Adipocyte (in vitro differentiated cells): ENCODE measurements around the gene NIN.
A peak's percentile ranks its signal among the peaks of the same experiment; 100 is the strongest.

Experiments used
- DNase-seq: peaks from one replicate; pipeline ENCODE4 v3.0.0-alpha.2; 2015; ENCODE audit warnings: low read depth
- H3K27me3 ChIP-seq: replicated peaks from 2 replicates; pipeline ENCODE4 v1.7.0; 2013; ENCODE audit warnings: mild to moderate bottlenecking, low read length, moderate library complexity; ENCODE audit not compliant: control insufficient read depth, insufficient read depth
- H3K36me3 ChIP-seq: 2 replicates; pipeline ENCODE4 v1.7.0; 2013; ENCODE audit warnings: low read length, mild to moderate bottlenecking, moderate library complexity; ENCODE audit not compliant: control insufficient read depth, insufficient read depth, severe bottlenecking
- H3K4me1 ChIP-seq: 2 replicates; pipeline ENCODE4 v1.7.0; 2013; ENCODE audit warnings: mild to moderate bottlenecking, low read length, moderate library complexity; ENCODE audit not compliant: control insufficient read depth, insufficient read depth
- H3K4me3 ChIP-seq: 2 replicates; pipeline ENCODE4 v1.7.0; 2013; ENCODE audit warnings: mild to moderate bottlenecking, low read length, moderate library complexity
- H3K9ac ChIP-seq: 2 replicates; pipeline ENCODE4 v1.7.0; 2013; ENCODE audit warnings: mild to moderate bottlenecking, low read length, moderate library complexity
- H3K9me3 ChIP-seq: 2 replicates; pipeline ENCODE4 v1.7.0; 2013; ENCODE audit warnings: mild to moderate bottlenecking, low read length, moderate library complexity; ENCODE audit not compliant: control insufficient read depth

Gene NIN

DNA sequence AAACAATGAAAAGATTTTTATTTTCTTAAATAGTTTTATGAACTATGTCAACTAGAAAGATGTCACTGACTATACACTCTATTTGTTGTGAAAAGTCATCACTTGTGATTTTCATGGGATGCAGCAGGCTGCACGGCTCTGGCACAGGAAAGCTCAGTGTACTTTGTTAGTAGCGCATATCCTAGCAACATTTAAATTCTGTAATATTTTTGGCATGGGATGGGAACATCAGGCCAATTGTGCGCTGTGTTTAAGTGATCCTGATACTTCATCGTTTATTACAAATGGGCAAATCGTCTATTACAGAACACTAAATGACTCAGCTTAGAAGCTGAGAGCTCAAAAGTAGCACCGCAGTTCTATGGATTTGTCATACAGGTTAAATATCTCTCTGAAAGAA lies 102.1 kb downstream of the NIN start:
- Histone ChIP-seq H3K4me3 (no peak overlapping the region), H3K9ac (no peak overlapping the region), H3K36me3 (peaks cover 48% of the 10 kb centered on the region), H3K27me3 (no peaks in the 10 kb centered on the region), H3K4me1 (peaks cover 11% of the 10 kb centered on the region), H3K9me3 (no peaks in the 10 kb centered on the region)
- no peak for DNase-seq

DNA sequence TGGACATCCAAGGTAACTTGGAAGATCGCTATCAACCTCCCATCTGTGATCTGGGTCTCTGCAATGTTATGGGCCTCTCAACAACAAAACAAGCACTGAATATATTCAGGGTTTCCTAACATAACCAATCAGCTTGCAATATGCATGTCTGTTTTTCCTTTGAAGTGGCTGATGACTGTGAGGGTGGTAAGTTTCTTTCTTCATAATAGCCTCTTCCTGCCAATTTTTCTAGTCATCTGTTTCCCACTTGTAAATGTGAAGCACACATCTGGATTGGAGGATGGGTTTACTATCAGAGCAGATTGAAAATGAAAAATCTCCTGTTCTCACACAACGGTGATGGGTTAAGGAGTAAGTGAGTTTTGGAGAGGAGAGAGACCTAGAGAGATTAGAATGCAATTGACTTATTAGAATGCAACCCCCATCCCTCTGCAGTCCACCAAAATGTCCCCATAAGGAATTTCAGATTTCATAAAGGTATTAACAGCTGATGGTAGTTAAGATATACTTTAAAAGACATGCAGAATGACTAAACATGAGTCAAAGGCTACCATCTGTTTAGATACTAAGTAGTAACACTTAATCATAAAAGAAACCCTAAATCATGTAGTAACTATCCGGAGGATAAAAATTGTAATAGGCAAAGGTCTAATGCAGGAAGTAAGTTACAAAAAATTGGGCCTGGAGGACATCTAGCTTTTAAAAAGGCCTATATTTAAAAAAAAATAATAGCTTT lies 104.4 kb downstream of the NIN start:
- Histone ChIP-seq H3K27me3 (no peaks in the 10 kb centered on the region), H3K4me1 (peaks cover 11% of the 10 kb centered on the region), H3K4me3 (no peak overlapping the region), H3K36me3 (peaks cover 61% of the 10 kb centered on the region), H3K9ac (no peak overlapping the region), H3K9me3 (no peaks in the 10 kb centered on the region)
- peak; percentile 49 for DNase-seq

DNA sequence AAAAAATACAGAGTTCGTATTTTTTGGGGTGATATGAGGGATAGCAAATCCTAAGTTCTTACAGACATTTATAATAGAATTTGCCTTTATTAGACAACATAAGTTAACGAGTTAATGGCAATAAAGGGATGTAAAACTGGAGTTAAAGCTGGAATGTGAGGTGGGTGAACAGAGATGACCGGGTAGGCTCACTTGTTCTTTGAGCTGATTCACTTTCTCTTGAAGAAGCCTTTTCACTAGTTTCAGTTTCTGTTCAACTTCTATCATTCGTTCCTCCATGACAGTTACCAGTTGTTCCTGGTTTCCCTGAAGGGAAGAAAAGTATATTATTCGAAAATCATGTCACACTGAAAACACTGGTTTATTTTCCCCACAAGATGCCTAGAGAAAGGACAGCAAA lies 105.2 kb downstream of the NIN start:
- Histone ChIP-seq H3K9me3 (no peaks in the 10 kb centered on the region), H3K4me3 (no peak overlapping the region), H3K4me1 (peaks cover 11% of the 10 kb centered on the region), H3K9ac (no peak overlapping the region), H3K27me3 (no peaks in the 10 kb centered on the region), H3K36me3 (peaks cover 61% of the 10 kb centered on the region)
- no peak for DNase-seq

DNA sequence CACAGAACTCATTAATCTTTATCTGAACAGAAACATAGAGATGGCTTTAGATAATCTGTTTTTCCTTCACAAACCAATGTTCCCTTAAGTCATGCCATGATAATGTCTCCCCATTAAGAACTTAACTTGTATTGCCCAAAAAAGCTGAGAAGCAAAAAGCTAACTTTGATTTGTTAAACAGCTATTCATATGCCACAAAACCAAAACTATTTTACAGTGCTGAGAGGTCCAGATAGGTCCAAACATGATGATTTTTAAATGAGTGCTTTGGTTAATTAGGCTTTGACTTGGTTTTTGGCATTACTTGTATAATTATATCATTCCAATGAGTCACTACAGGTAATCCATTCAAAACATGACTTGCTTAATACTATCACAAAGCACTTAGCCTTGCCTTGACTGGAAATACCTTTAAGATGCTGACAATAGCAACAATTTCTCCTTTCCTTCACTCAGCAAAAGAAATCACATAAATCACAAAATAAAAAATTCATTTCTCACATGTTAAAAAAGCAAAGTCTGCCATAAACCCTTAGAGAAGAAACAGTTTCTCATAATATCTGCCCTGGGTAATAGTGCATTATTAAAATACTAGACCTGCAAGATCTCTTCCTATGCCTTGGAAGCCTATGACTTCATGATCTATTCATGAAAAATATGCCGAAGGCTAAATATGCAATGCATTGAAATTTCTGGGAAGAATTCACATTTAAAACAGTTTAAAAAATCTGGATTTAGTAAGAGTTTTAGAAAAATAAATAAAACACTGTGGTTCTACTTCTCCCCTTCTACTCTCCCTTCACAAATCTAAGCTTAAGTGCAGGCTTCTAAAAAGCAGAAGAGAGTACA lies 110.8 kb downstream of the NIN start:
- Histone ChIP-seq H3K4me1 (no peaks in the 10 kb centered on the region), H3K27me3 (no peaks in the 10 kb centered on the region), H3K4me3 (no peak overlapping the region), H3K9ac (no peak overlapping the region), H3K36me3 (peaks cover 38% of the 10 kb centered on the region), H3K9me3 (no peaks in the 10 kb centered on the region)
- peak; percentile 69 for DNase-seq

DNA sequence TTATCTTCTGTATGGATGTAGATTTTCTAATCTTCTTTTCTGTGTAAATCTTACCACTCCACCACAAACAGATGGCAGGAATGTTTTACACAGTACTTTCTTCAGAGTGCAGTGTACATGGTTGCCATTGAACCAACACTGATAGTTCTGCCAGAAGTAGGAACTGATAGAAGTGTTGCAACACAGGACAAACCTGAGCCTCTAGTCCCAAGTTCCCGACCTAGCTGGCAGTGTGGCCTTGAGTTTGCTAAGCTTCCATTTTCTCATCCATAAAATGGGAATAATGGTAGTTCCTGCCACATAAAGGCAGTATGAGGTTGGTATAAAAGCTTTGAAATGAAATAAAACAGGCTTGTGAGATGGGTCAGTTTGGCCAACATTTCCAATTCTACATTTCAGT lies 112.0 kb downstream of the NIN start:
- Histone ChIP-seq H3K36me3 (peaks cover 26% of the 10 kb centered on the region), H3K9ac (no peak overlapping the region), H3K9me3 (no peaks in the 10 kb centered on the region), H3K4me1 (no peaks in the 10 kb centered on the region), H3K27me3 (no peaks in the 10 kb centered on the region), H3K4me3 (no peak overlapping the region)
- DNase-seq: no peak

DNA sequence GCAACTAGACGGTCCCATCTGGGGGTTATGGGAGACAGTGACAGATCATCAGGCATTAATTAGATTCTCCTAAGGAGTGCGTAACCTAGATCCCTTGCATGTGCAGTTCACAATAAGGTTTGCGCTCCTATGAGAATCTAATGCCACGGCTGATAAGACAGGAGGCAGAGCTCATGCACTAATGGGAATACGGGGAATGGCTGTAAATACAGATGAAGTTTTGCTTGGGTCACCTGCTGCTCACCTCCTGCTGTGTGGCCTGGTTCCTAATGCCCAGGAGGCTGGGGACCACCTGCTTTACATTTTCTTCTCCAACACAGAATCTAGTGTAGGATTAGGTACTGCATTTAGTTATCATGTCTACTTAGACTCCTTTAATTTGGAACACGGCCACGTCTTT lies 113.2 kb downstream of the NIN start:
- no peaks in the 10 kb centered on the region for H3K9me3 ChIP-seq
- no peaks in the 10 kb centered on the region for H3K27me3 ChIP-seq
- no peak for DNase-seq
- H3K4me1 ChIP-seq: peaks cover 2% of the 10 kb centered on the region
- no peak overlapping the region for H3K4me3 ChIP-seq
- H3K36me3 ChIP-seq: peaks cover 15% of the 10 kb centered on the region
- H3K9ac ChIP-seq: no peak overlapping the region

DNA sequence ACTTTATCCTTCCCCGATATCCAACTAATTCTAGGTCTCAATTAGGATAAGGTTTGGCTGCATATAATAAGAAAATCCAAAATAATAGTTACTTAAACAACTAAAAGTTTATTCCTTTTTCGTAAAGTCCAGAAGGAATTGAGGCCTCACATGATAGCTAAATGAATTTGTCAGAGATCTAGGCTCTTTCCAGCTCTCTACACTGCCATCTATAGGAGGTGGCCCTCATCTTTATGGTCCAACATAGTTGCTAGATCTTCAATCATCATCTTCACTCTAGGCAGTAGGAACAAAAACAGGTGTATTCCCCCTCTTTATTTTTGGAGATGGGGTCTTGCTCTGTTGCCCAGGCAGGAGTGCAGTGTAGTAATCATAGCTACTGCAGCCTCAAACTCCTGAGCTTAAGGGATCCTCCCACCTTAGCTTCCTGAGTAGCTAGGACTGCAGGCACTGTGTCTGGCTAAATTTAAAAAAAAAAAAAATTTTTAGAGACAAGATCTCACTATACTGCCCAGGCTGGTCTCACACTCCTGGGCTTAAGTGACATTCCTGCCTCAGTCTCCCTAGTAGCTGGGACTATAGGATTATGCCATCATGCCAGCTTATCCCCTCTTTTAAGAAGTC lies 116.4 kb downstream of the NIN start:
- Histone ChIP-seq H3K4me3 (no peak overlapping the region), H3K36me3 (no peaks in the 10 kb centered on the region), H3K9me3 (no peaks in the 10 kb centered on the region), H3K27me3 (no peaks in the 10 kb centered on the region), H3K4me1 (peaks cover 3% of the 10 kb centered on the region), H3K9ac (no peak overlapping the region)
- DNase-seq: peak; percentile 36

DNA sequence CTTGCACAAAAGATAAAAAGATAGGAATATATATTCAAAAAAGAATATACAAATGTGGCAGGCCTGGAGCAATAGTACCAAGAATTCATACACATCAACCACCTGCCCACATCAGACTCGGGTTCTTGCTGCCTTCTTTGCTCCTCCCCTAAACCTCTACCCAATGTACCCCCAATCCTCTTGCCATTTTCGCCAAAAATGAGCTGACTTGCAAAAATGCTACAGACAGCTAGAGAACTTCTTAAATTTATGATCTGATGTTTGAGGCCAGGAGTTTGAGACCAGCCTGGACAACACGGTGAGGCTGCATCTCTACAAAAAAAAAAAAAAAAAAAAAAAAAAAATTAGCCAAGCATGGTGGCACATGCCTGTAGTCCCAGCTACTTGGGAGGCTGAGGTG lies 119.9 kb downstream of the NIN start:
- no peaks in the 10 kb centered on the region for H3K36me3 ChIP-seq
- H3K9me3 ChIP-seq: no peaks in the 10 kb centered on the region
- no peak for DNase-seq
- no peak overlapping the region for H3K9ac ChIP-seq
- H3K4me1 ChIP-seq: peaks cover 3% of the 10 kb centered on the region
- H3K4me3 ChIP-seq: no peak overlapping the region
- no peaks in the 10 kb centered on the region for H3K27me3 ChIP-seq

DNA sequence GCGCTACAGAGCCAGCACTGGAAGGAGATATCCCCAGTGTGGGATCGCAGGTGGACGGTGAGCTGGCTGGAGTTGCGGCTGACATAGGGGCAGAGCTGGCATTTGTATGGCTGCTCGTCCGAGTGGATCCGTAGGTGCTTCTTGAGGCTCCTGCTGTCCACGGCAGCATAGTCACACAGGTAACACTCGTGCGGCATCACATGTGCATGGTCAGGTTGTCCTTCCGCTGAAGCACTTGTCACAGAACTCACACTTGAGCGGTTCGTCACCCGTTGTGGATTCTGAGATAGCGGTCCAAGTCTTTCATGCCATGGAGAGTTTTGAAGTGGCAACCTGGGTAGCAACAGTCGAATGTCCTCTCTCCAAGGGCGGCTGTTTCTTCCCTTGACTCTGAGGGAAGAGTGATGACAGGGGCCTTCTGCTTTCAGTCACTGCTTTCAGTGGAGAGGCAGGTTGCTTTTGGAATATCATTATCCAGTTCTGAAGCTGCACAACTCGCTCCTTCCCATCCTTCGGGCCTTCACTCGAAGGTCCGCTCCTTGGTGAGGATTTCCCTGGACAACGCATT lies 125.9 kb downstream of the NIN start:
- H3K9me3 ChIP-seq: peaks cover 5% of the 10 kb centered on the region
- no peaks in the 10 kb centered on the region for H3K4me1 ChIP-seq
- no peaks in the 10 kb centered on the region for H3K36me3 ChIP-seq
- DNase-seq: no peak
- no peak overlapping the region for H3K9ac ChIP-seq
- H3K4me3 ChIP-seq: no peak overlapping the region
- peaks cover 6% of the 10 kb centered on the region for H3K27me3 ChIP-seq

DNA sequence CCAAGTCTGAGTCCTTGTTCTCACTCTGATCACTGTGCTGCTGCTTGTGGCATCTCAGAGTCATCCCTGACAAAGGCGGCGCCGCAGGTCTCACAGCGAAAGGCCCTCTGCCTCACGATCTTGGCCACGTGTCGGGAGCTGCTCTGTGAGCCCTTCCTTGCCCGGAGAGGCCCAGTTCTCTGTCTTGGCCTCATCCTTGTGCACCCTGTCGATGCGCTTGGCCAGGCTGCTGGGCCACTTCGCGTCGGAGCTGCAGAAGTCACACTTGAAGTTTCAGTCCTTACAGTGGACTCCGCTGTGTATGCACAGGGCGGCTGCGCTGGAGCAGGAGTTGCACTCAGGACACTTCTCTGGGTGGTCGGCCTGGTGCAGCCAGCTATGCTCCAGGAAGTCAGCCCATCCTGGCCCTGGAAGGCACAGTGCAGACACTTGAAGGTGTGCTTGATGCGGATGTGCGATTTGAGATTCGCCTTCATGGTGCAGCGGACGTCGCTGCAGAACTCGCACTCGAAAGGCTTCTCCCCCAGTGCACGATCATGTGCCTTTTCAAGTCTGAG lies 126.4 kb downstream of the NIN start:
- H3K9me3 ChIP-seq: peaks cover 8% of the 10 kb centered on the region
- no peak overlapping the region for H3K4me3 ChIP-seq
- H3K9ac ChIP-seq: no peak overlapping the region
- DNase-seq: no peak
- peaks cover 6% of the 10 kb centered on the region for H3K27me3 ChIP-seq
- no peaks in the 10 kb centered on the region for H3K4me1 ChIP-seq
- no peaks in the 10 kb centered on the region for H3K36me3 ChIP-seq
